ENCODE results near the gene NNT.

- no peak for TF ChIP-seq CTCF (IDR thresholded peaks at IDR 0.05; ENCODE audit: low read depth, low read length)
- no peak for TF ChIP-seq POLR2A (IDR thresholded peaks at IDR 0.05; ENCODE audit: extremely low read depth, insufficient read length)
- TF ChIP-seq, protein P1, sequence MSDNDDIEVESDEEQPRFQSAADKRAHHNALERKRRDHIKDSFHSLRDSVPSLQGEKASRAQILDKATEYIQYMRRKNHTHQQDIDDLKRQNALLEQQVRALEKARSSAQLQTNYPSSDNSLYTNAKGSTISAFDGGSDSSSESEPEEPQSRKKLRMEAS (IDR thresholded peaks at IDR 0.05; ENCODE audit: low read depth, low read length), result no peak
- TF ChIP-seq MYC (IDR thresholded peaks at IDR 0.05; ENCODE audit: low read depth, low read length), result no peak
These were observed 41.6 kb upstream of the NNT start for GRCh38 chr5:43561356-43561755.

All from NB4 (cell line).